AML-193 (cell line): ENCODE data around the gene ANKRD13A.
"Not testable (repeated sequence)": the region's sequence is repeated elsewhere in the genome, so short reads cannot be mapped to it uniquely, and the experiment has no call there.

Experiments used
- DNase-seq, 2 experiments: peaks; one replicate each; lab custom pipeline; 2025; lab: John Stamatoyannopoulos, UW

The ANKRD13A gene

DNA sequence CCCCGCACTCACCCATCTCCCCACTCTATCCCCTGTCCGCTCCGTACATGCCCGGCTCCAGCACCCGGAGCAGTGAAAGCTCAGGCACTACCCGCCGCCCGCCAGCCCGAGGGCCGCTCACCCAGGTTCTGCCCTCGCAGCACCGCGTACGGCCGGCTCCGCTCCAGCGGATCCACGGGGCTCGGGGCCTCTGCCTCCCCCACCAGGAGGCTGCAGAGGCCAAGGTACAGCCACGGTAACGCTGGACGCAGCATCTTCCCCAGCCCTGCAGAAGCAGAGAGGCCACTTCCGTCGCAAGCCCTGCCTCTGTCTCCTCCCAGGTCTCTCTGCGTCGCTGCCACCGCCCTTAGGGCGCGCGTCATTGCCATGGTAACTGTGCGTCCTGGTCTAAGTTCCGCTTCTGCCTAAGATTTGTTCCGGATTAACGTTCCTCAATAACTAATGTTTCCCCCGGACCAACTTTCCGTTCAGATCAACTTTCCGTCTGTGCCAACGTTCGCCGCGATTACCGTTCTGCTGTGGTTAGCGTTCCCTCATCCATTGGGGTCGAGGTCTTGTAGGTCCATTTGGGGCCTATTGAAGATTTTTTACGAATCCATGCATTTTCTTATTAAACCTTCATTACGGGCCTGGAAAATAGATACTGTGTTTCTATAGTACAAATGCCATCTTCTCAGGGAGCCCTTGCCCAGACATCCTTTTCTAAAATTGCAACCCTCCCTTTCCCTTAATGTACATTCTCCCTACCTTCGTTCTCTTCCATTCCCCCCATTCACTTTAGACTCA is 49.2 kb downstream of the ANKRD13A start, which contains the start of gene C12orf76:
Gene C12orf76 (minus strand): TSS at position 281 of the 786 bp plus-strand sequence. CDS start 27 bp downstream, at position 254.
- peak; percentile 97 to 98 for DNase-seq

DNA sequence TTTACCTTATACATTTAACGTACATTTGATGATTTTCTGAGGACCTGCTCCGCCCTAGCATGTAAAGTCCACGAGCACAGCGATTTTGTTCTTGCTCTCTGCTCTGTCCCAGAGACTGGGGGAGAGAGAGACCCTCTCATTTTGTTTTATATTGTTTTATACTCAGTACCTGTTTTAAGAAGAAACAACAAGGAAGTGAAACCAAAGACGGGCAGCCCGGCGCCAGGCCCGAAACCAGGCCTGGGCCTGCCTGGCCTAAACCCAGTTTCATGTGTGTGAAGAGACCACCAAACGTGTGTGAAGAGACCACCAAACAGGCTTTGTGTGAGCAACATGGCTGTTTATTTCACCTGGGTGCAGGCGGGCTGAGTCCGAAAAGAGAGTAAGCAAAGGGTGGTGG is 49.8 kb downstream of the ANKRD13A start:
- not testable (repeated sequence) for DNase-seq

DNA sequence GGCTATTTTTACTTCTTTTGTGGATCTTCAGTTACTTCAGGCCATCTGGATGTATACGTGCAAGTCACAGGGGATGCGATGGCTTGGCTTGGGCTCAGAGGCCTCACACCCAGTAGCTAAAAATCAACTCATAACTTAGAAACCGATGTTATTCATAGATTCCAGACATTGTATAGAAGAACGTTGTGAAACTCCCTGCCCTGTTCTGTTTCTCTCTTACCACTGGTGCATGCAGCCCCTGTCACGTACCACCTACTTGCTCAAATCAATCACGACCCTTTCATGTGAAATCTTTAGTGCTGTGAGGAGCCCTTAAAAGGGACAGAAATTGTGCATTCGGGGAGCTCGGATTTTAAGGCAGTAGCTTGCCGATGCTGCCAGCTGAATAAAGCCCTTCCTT is 50.4 kb downstream of the ANKRD13A start:
- not testable (repeated sequence) for DNase-seq

DNA sequence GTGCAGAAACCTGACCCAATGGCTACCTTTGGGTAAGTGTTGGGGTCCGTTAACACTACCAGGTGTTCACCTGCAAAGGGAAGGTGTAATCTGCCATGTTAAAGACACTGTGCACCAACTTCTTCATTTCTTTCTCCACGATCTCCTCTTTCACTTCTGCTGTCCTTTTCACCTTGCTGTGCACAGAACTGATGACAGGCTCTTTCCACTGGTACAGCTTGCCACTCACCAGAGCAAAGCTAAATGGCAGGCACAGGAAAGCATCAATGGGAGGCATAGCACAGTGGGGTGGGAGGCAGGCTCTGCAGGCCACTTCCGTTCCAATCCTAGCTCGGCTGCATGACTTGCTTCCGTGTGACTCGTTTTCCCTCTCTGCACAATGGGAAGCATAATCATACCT is 51.7 kb downstream of the ANKRD13A start:
- DNase-seq, result no peak

DNA sequence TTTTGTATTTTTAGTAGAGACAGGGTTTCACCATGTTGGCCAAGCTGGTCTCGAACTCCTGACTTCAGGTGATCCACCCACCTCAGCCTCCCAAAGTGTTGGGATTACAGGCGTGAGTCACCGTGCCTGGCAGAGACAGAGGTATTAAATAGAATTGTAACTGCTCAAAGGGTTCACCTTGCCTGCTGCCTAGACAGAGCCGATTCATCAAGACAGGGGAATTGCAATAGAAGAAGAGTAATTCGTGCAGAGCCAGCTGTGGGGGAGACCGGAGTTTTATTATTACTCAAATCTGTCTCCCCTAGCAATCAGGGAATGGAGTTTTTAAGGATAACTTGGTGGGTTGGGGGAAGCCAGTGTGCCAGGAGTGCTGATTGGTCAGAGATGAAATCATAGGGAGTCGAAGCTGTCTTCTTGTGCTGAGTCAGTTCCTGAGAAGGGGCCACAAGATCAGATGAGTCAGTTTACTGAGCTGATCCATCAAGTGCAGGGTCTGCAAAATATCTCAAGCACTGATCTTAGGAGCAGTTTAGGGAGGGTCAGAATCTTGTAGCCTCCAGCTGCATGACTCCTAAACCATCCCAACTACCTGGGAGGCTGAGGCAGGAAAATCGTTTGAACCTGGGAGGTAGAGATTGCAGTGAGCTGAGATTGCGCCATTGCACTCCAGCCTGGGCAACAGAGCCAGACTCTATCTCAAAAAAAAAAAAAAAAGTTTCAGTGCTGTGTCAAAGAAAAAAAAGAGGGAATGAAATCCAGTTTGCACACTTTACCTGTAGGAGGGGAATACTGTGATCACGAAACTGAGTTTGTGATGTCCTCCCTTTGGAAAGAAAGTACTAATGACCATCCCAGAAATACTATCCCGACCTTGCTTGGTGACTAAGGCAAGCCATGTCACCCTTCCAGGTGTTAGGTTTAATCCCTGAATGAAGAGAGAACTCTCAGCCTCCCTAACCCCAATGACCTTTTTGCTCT is 56.4 kb downstream of the ANKRD13A start:
- not testable (repeated sequence) for DNase-seq

DNA sequence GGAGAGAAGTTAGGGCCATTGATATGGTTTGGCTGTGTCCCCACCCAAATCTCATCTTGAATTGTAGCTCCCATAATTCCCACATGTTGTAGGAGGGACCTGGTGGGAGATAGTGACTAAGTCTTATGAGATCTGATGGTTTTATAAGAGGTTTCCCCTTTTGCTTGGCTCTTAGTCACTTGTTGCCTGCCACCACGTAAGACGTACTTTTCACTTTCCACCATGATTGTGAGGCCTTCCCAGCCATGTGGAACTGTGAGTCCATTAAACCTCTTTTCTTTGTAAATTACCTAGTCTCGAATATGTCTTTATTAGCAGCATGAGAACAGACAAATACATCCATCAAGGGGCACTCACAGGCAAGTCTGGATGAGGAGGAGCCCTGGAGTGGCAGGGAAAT is 57.4 kb downstream of the ANKRD13A start:
- not testable (repeated sequence) for DNase-seq

DNA sequence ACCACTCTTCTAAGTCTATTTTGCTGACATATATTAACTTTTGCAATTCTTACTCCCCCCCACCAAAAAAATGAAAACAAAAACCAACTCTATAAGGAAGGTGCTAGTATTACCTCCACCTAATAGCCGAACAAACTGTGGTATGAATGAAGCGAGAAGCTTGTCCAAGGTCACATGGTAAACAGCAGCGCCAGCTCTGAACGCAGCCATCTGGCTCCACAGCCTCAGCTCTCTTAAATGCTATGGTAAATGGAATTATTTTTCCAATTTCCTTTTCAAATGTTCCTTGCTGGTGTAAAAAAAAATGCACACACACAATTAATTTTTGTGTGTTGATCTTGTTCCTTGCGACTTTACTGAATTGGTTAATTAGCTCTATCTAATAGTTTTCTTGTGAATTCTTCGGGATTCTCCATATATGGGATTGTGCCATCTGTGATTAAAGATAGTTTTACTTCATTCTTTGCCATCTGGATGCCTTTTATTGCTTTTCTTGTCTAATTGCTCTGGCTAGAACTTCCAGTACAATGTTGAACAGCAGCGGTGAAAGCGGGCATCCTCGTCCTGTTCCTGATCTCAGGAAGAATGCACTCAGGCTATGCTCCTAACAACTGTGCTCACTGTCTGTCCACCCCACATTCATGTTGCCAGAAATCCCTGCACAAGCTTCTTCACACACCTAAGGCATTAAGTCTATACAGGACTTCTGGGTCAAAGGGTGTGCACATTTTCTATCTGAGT is 59.8 kb downstream of the ANKRD13A start:
- DNase-seq, result no peak

DNA sequence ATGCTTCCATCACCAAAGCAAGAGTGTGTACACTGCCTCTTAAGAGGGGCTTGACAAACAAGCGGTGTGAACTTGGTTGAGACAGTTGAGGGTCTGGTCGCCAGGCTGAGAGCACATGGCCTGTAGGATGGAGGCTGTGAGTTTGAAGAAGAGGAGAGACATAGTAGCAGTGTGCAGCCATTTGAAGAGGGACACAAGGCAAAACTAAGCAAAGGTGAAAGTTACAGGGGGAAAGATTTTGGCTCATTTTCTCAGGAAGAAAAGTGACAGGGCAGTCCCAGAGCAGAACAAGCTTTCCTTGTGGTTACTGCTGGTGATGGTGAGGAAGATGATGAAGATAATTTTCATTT is 60.4 kb downstream of the ANKRD13A start:
- no peak for DNase-seq

DNA sequence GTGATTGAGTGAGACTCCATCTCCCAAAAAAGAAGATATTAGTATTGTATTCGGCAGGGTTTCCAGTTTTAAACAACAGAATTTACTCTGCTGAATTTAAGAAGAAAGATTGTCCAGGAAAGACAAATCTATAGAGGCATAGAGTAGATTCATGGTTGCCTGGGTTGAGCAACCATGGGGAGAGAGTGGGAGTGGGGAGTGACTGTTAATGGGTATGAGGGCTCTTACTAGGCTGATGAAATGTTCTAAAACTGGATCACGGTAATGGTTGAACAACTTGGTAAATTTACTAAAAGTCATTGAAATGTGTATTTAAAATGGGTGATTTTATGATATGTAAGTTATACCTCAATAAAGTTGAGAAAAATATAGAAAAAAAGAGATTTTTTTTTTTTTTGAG is 63.0 kb downstream of the ANKRD13A start:
- DNase-seq, result no peak

DNA sequence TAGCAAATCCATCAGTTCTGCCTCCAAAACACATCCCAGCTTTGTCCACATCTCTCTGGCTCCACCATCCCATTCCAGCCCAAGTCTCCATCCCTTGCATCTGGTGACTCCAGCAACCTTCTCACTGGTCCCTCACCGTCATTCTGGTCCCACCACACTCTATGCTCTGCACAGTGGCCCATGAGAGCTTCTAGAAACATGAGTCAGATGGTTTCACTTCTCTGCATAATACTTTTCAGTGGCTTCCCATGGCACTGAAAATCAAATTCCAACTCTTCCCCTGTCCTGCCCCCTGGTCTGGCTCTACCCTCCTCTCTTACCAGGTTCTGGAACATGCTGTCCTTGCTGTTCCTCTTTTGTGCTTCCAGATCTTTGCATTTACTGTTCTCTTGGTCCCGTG is 66.3 kb downstream of the ANKRD13A start:
- no peak for DNase-seq

DNA sequence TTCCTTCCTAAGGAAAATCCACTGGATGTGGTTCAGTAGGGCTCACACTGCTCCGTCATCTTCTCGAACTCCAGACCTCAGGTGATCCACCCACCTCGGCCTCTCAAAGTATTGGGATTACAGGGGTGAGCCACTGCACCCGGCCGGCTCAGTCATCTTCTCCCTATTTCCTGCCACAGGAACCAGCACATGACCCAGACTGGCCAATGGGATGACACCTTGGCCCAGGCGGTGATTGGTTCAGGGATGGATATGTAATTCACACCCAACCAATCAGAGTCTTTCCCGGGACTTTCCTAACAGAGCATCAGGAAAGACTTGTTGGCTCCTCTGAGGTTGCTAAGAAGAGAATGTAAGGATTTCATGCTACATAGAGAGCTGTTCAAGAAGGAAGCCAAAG is 68.3 kb downstream of the ANKRD13A start:
- no peak for DNase-seq

DNA sequence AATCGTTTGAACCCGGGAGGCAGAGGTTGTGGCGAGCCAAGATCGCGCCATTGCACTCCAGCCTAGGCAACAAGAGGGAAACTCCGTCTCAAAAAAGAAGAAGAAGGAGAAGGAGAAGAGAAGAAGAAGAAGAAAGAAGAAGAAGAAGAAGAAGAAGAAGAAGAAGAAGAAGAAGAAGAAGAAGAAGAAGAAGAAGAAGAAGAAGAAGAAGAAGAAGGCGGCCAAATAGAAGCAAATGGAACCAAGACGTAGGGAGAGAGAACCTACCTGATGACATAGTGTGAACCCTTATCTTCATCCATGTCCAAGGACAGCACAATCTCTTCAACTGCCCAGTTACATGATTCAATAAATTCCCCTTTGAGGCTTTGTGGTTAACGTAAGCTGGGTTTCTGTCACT is 68.9 kb downstream of the ANKRD13A start:
- DNase-seq, result not testable (repeated sequence)

DNA sequence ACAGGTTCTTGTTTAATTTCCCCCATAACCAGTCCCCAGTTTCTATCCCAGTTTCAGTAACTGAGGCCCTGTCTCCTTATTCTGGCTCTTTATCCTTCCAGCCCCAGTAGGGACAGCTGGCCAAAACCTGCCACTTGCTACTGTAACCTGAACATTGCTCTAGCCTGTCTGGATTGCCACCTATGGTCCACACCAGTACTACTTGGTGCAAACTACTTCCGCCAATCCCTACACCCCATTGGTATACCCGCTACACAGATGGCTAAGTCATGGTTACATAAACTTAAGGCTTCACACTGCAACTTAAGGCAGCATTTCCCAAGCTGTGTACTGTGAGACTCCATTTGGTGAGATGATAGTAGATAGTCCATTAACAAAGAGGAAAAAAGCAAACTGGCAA is 69.4 kb downstream of the ANKRD13A start:
- DNase-seq, result no peak

DNA sequence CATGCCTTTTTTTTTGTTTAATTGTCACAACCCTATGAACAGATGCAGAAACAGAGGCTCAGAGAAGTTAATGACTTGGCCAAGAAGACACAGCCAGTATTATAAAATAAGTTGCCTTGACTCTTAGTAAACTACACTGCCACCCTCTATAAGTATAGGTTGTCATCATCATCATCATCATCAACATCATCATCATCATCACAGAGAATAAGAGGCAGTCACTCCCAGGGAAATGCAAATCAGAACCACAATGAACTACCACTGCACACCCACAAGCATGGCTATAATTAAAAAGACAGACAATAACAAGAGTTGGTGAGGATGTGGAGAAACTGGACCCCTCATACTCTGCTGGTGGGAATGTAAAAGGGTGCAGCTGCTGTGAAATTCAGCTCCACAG is 72.3 kb downstream of the ANKRD13A start:
- DNase-seq, result no peak

DNA sequence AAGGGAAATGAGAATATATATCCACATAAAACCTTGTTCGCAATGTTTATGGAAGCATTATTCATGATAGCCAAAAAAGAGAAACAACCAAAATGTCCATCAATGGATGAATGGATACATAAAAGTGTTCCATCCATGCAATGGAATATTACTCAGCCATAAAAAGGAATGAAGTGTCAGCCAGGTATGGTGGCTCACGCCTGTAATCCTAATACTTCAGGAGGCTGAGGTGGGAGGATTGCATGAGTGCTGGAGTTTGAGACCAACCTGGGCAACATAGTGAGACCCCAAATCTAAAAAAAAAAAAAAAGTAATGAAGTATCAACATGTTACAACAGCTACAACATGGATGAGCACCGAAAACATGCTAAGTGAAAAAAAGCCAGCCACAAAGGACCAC is 72.7 kb downstream of the ANKRD13A start:
- DNase-seq, result no peak

DNA sequence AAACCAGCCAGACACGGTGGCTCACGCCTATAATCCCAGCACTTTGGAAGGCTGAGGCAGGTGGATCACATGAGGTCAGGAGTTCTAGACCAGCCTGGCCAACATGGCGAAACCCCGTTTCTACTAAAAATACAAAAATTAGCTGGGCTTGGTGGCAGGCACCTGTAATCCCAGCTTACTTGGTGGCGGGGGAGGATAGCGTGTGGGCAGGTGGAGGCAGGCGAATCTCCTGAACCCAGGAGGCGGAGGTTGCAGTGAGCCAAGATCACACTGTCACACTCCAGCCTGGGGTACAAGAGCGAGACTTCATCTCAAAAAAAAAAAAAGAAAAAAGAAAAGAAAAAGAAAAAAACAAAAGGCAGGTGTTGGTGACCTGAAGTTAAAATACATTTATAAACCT is 73.4 kb downstream of the ANKRD13A start:
- DNase-seq, result not testable (repeated sequence)

DNA sequence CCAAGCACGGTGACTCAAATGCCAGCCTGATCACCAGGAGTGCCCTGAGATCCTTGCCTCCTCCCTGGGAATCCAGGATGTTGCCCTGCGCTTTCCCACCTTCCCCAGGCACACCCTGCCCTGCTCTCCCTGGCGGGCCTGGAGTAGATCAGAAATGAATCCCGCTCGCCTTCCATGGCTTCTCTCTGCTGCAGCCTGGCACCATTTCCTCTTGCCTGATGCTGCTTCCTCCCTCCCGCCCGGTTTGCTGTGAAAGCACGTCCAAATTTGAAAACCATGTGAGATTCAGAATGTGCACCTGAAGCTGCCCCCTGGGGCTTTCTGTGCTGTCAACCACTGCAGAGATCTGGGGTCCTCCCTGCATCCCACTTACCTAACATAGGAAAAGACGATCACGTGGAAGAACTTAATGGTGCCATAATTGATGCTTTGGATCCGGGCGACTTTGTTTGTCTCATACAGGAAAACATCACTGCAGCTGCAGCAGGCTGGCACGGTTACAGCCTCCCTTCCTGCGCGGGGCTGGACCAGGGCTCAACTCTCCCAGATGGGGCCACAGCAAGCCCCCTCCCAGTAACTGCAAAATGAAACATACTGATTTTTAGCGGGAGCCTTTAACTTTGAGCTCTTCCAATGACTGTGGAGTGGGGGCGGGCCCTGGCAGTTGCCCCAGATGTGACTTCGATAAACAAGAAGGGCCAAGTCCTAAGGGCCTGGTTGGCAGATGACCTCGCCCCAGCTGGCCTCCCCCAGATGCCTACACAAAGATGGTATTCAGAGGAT is 74.0 kb downstream of the ANKRD13A start:
- peak in 1 of 2 experiments; percentile 5 for DNase-seq

DNA sequence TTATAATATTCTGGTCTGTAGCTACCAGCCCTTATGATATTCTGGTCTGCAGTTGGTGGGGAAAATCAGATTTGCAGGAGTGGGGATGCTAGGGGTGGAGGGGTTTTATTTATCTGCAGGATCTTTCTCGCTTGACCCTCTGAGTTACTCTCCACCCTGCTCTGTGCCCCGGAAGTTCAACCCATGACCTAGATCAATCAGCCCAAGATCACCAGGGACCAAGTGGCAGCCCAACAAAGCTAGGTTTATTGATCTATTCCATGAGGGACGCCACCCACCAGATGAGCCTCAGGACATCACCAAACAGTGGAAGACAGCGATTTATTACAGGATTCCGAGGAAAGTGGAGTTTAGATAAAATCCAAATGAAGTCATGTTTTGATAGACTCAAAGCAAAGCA is 74.9 kb downstream of the ANKRD13A start:
- no peak for DNase-seq

DNA sequence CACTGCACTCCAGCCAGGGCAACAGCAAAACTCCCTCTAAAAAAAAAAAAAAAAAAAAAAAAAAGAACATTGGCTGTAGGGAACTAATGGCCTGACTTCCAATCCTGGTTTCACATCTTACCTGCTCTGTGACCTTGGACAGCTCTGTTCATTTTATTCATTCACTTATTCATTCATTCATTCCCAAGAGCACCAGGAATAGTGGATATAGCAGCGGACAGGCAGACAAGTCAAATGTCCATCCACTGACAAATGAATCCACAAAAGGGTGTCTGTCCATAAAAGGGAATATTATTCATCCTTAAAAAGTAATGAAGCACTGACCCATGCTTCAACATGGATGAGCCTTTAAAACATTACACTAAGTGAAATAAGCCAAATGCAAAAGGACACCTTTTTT is 76.7 kb downstream of the ANKRD13A start:
- no peak for DNase-seq

DNA sequence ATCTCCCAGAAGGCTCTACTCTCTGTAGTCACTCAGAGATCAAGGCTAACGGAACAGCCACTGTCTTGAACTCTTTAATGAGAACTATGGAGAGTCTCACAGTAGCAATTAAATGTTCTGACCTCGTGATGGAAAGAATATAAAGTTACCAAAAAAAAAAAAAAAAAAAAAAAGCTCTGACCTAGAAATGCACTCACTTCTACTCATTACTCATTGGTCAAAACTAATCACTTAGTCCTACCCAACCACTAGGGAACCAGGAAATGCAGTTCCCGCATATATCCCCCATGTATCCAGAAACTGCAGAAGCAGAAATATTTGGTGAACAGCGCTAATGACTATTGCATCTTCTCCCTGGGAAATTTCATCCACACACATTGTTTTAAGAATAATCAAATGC is 78.6 kb downstream of the ANKRD13A start:
- DNase-seq, result no peak
